GM23338 (cell line): Measurements from ENCODE around the gene FBXW11. TPM values are rescaled to one million over a fixed set of nuclear protein-coding genes. Genes with fewer than 3 reads are reported as not detected.

Experiments used
- ATAC-seq: fragments of 200-7000 bp; cut with Tn5 transposase; 3 replicates; pipeline ENCODE4 v1.9.1; 2020
- DNase-seq: peaks from one replicate; pipeline ENCODE4 v3.0.0-alpha.2; 2015; ENCODE audit warnings: low spot score
- H2AFZ ChIP-seq: fragments of 200-600 bp; sonication (generic); 2 replicates; pipeline ENCODE4 v1.8.0; 2016; ENCODE audit warnings: antibody characterized with exemption, mild to moderate bottlenecking, moderate library complexity
- H3F3A ChIP-seq: fragments of 200-600 bp; sonication (generic); replicated peaks from 2 replicates; pipeline ENCODE4 v1.8.0; 2017; ENCODE audit warnings: antibody characterized with exemption, mixed run types, low read depth
- H3K27ac ChIP-seq: fragments of 200-600 bp; sonication (generic); 2 replicates; pipeline ENCODE4 v1.6.1; 2016; ENCODE audit warnings: low read depth
- H3K27me3 ChIP-seq: fragments of 200-600 bp; sonication (generic); 2 replicates; pipeline ENCODE4 v1.8.0; 2016; ENCODE audit warnings: mild to moderate bottlenecking, mixed run types, moderate library complexity; ENCODE audit not compliant: insufficient read depth
- H3K36me3 ChIP-seq: fragments of 200-600 bp; sonication (generic); 2 replicates; pipeline ENCODE4 v1.8.0; 2016; ENCODE audit warnings: mild to moderate bottlenecking; ENCODE audit not compliant: insufficient read depth
- H3K4me1 ChIP-seq: fragments of 200-600 bp; sonication (generic); 2 replicates; pipeline ENCODE4 v1.8.0; 2016; ENCODE audit warnings: mild to moderate bottlenecking, moderate library complexity; ENCODE audit not compliant: insufficient read depth
- H3K4me2 ChIP-seq: fragments of 200-600 bp; sonication (generic); 2 replicates; pipeline ENCODE4 v1.7.1; 2017; ENCODE audit warnings: mixed run types
- H3K4me3 ChIP-seq: fragments of 200-600 bp; sonication (generic); 2 replicates; pipeline ENCODE4 v1.6.1; 2016; ENCODE audit warnings: mixed run types
- H3K79me2 ChIP-seq: fragments of 200-600 bp; sonication (generic); replicated peaks from 2 replicates; pipeline ENCODE4 v1.8.0; 2017; ENCODE audit warnings: mild to moderate bottlenecking; ENCODE audit not compliant: insufficient read depth
- H3K9me2 ChIP-seq: fragments of 200-600 bp; sonication (generic); 2 replicates; pipeline ENCODE4 v1.8.0; 2017; ENCODE audit not compliant: insufficient read depth
- H4K20me1 ChIP-seq: fragments of 200-600 bp; sonication (generic); replicated peaks from 2 replicates; pipeline ENCODE4 v1.8.0; 2017; ENCODE audit warnings: mild to moderate bottlenecking; ENCODE audit not compliant: insufficient read depth
- H3K27ac Mint-ChIP-seq: 2 replicates; pipeline ENCODE4 v1.8.0; 2020; ENCODE audit warnings: inconsistent platforms, mild to moderate bottlenecking, moderate library complexity, mixed read lengths
- H3K27me3 Mint-ChIP-seq: 3 replicates; pipeline ENCODE4 v1.8.0; 2022; ENCODE audit warnings: low read depth, mild to moderate bottlenecking, moderate library complexity, mixed read lengths, inconsistent platforms; ENCODE audit not compliant: insufficient read depth, poor library complexity
- H3K36me3 Mint-ChIP-seq: 3 replicates; pipeline ENCODE4 v1.8.0; 2021; ENCODE audit warnings: low read depth, mild to moderate bottlenecking, inconsistent platforms, moderate library complexity, mixed read lengths
- H3K4me1 Mint-ChIP-seq: 3 replicates; pipeline ENCODE4 v1.8.0; 2020; ENCODE audit warnings: mild to moderate bottlenecking, inconsistent platforms, mixed read lengths
- H3K4me3 Mint-ChIP-seq: 3 replicates; pipeline ENCODE4 v1.8.0; 2021; ENCODE audit warnings: moderate library complexity, mild to moderate bottlenecking, inconsistent platforms, mixed read lengths
- H3K9me3 Mint-ChIP-seq: 3 replicates; pipeline ENCODE4 v1.8.0; 2020; ENCODE audit warnings: moderate library complexity, mild to moderate bottlenecking, inconsistent platforms, mixed read lengths
- EZH2 ChIP-seq: fragments of 200-600 bp; sonication (generic); IDR thresholded peaks from one replicate; pipeline ENCODE4 v1.8.0; 2017; ENCODE audit warnings: antibody characterized with exemption, mild to moderate bottlenecking, low read depth; ENCODE audit not compliant: unreplicated experiment
- ZNF114 ChIP-seq: fragments of 250-450 bp; sonication (Bioruptor Pico); IDR thresholded peaks from 2 replicates; pipeline ENCODE4 v1.5.0; 2020; ENCODE audit warnings: mild to moderate bottlenecking, moderate library complexity
- ZNF331 ChIP-seq: fragments of 250-450 bp; sonication (Bioruptor Pico); IDR thresholded peaks from 2 replicates; pipeline ENCODE4 v1.5.0; 2020; ENCODE audit warnings: low read depth, mild to moderate bottlenecking, moderate library complexity
- polyA plus RNA-seq: library from polyadenylated mRNA; unstranded; fragments of >200 nt; fragmentation: Nextera tagmentation; extraction: Ambion mirVana; gene quantifications from 2 replicates; pipeline ENCODE4 v1.2.1, GENCODE V29; 2016
- total RNA-seq: library from RNA; depleted of rRNA; stranded (reverse); fragments of >200 nt; shearing (Covaris generic); gene quantifications from 2 replicates; pipeline ENCODE4 v1.2.3, GENCODE V29; 2014
- TF ChIP-seq, protein P1 (sequence below): fragments of 250-450 bp; sonication (Bioruptor Pico); IDR thresholded peaks from 2 replicates; pipeline ENCODE4 v1.5.0; 2020; ENCODE audit warnings: mild to moderate bottlenecking, moderate library complexity
- TF ChIP-seq, protein P2 (sequence below), 2 experiments: fragments of 200-600 bp in 1 of 2; sonication (generic) in 1 of 2; conservative IDR thresholded peaks; 2 replicates each; pipeline versions ENCODE4 v1.5.1 to v1.6.1; 2016 to 2017; ENCODE audit warnings: antibody characterized with exemption in 2 of 2, low read depth in 2 of 2, mild to moderate bottlenecking in 2 of 2, moderate library complexity in 1 of 2

The FBXW11 gene
- total and polyA plus RNA-seq, 2 experiments from 2014 or later, result 45.0 to 88.0 TPM

DNA sequence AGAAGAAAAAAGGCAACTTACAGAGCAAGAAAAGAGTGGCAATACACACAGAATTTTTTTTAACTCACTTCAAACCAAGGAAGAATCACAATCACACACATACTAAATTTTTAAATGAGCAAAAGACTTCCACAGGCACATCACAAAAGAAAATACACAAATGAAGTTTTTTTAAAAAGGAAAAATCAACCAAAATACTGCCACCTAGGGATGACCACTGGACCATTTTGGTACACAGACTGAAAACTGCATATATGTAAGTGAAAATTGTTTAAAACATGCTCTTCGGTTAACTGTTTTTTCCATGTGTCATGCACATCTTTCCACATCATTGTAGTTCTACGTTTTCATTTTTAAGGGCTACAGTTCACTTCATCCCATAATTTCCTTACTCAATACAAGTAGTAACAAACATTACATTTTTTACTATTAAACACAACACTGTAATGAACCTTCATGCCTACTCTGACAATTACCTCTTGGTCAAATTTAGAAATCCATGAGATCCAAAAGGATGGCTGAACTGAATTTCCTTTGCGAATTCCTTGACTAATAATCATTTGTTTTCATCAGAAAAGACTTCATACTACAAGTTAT lies 79.0 kb downstream of the FBXW11 start:
- Mint-ChIP-seq H3K4me3 (no peak overlapping the region), H3K36me3 (peaks cover 27% of the 10 kb centered on the region), H3K27ac (no peak overlapping the region), H3K9me3 (peaks cover 16% of the 10 kb centered on the region), H3K4me1 (peaks cover 28% of the 10 kb centered on the region), H3K27me3 (peaks cover 5% of the 10 kb centered on the region)
- ATAC-seq (no peak), DNase-seq (no peak)
- Histone ChIP-seq H4K20me1 (peaks cover 44% of the 10 kb centered on the region), H3K4me2 (no peak overlapping the region), H3K79me2 (peaks cover 97% of the 10 kb centered on the region), H3F3A (no peaks in the 10 kb centered on the region), H3K4me3 (no peak overlapping the region), H3K9me2 (no peaks in the 10 kb centered on the region), H3K36me3 (no peaks in the 10 kb centered on the region), H2AFZ (no peak overlapping the region), H3K27ac (no peak overlapping the region), H3K27me3 (no peaks in the 10 kb centered on the region), H3K4me1 (peaks cover 20% of the 10 kb centered on the region)
- TF ChIP-seq, protein P1, sequence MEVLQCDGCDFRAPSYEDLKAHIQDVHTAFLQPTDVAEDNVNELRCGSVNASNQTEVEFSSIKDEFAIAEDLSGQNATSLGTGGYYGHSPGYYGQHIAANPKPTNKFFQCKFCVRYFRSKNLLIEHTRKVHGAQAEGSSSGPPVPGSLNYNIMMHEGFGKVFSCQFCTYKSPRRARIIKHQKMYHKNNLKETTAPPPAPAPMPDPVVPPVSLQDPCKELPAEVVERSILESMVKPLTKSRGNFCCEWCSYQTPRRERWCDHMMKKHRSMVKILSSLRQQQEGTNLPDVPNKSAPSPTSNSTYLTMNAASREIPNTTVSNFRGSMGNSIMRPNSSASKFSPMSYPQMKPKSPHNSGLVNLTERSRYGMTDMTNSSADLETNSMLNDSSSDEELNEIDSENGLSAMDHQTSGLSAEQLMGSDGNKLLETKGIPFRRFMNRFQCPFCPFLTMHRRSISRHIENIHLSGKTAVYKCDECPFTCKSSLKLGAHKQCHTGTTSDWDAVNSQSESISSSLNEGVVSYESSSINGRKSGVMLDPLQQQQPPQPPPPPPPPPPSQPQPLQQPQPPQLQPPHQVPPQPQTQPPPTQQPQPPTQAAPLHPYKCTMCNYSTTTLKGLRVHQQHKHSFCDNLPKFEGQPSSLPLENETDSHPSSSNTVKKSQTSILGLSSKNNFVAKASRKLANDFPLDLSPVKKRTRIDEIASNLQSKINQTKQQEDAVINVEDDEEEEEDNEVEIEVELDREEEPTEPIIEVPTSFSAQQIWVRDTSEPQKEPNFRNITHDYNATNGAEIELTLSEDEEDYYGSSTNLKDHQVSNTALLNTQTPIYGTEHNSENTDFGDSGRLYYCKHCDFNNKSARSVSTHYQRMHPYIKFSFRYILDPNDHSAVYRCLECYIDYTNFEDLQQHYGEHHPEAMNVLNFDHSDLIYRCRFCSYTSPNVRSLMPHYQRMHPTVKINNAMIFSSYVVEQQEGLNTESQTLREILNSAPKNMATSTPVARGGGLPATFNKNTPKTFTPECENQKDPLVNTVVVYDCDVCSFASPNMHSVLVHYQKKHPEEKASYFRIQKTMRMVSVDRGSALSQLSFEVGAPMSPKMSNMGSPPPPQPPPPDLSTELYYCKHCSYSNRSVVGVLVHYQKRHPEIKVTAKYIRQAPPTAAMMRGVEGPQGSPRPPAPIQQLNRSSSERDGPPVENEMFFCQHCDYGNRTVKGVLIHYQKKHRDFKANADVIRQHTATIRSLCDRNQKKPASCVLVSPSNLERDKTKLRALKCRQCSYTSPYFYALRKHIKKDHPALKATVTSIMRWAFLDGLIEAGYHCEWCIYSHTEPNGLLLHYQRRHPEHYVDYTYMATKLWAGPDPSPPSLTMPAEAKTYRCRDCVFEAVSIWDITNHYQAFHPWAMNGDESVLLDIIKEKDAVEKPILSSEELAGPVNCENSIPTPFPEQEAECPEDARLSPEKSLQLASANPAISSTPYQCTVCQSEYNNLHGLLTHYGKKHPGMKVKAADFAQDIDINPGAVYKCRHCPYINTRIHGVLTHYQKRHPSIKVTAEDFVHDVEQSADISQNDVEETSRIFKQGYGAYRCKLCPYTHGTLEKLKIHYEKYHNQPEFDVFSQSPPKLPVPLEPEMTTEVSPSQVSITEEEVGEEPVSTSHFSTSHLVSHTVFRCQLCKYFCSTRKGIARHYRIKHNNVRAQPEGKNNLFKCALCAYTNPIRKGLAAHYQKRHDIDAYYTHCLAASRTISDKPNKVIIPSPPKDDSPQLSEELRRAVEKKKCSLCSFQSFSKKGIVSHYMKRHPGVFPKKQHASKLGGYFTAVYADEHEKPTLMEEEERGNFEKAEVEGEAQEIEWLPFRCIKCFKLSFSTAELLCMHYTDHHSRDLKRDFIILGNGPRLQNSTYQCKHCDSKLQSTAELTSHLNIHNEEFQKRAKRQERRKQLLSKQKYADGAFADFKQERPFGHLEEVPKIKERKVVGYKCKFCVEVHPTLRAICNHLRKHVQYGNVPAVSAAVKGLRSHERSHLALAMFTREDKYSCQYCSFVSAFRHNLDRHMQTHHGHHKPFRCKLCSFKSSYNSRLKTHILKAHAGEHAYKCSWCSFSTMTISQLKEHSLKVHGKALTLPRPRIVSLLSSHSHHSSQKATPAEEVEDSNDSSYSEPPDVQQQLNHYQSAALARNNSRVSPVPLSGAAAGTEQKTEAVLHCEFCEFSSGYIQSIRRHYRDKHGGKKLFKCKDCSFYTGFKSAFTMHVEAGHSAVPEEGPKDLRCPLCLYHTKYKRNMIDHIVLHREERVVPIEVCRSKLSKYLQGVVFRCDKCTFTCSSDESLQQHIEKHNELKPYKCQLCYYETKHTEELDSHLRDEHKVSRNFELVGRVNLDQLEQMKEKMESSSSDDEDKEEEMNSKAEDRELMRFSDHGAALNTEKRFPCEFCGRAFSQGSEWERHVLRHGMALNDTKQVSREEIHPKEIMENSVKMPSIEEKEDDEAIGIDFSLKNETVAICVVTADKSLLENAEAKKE (CRISPR knock-in tag), result no peak
- TF ChIP-seq, protein P2, sequence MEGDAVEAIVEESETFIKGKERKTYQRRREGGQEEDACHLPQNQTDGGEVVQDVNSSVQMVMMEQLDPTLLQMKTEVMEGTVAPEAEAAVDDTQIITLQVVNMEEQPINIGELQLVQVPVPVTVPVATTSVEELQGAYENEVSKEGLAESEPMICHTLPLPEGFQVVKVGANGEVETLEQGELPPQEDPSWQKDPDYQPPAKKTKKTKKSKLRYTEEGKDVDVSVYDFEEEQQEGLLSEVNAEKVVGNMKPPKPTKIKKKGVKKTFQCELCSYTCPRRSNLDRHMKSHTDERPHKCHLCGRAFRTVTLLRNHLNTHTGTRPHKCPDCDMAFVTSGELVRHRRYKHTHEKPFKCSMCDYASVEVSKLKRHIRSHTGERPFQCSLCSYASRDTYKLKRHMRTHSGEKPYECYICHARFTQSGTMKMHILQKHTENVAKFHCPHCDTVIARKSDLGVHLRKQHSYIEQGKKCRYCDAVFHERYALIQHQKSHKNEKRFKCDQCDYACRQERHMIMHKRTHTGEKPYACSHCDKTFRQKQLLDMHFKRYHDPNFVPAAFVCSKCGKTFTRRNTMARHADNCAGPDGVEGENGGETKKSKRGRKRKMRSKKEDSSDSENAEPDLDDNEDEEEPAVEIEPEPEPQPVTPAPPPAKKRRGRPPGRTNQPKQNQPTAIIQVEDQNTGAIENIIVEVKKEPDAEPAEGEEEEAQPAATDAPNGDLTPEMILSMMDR (conservative IDR thresholded peaks at IDR 0.05; ENCODE audit: low read depth in 2 of 2), result peak; percentile 37 to 68

DNA sequence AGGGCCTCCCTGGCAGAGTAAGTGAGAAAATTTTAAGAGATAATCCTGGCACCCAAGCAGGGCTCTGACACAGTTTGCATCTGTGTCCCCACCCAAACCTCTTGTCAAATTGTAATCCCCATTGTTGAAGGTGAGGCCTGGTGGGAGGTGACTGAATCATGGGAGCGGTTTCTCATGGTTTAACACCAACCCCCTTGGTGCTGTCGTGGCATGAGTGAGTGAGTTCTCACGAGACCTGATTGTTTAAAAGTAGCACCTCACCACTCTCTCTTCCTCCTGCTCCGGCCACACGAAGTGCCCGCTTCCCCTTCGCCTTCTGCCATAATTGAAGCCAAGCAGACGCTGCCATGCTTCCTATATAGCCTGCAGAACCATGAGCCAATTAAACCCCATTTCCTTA lies 80.1 kb downstream of the FBXW11 start:
- Histone ChIP-seq H3F3A (no peaks in the 10 kb centered on the region), H3K27me3 (no peaks in the 10 kb centered on the region), H3K36me3 (no peaks in the 10 kb centered on the region), H3K4me3 (no peak overlapping the region), H3K4me1 (peaks cover 27% of the 10 kb centered on the region), H3K4me2 (no peak overlapping the region), H2AFZ (no peak overlapping the region), H4K20me1 (peaks cover 48% of the 10 kb centered on the region), H3K9me2 (no peaks in the 10 kb centered on the region), H3K79me2 (peaks cover 98% of the 10 kb centered on the region), H3K27ac (no peak overlapping the region; the same call in 1 of the 2 replicates)
- Mint-ChIP-seq H3K4me3 (no peak overlapping the region), H3K4me1 (peaks cover 35% of the 10 kb centered on the region), H3K36me3 (peaks cover 27% of the 10 kb centered on the region), H3K27me3 (peaks cover 5% of the 10 kb centered on the region), H3K9me3 (peaks cover 16% of the 10 kb centered on the region), H3K27ac (no peak overlapping the region)
- ATAC-seq, result peak; percentile 73
- peak; percentile 13 for DNase-seq
- TF ChIP-seq ZNF114 (CRISPR knock-in tag) (no peak), EZH2 (no peak), ZNF331 (CRISPR knock-in tag) (no peak)
